Panc1 (cell line): ENCODE measurements around the gene ORMDL2.

Experiments used
- CTCF ChIP-seq: fragments of 450-650 bp; IDR thresholded peaks from 2 replicates; pipeline ENCODE4 v1.5.1; 2017; ENCODE audit warnings: mild to moderate bottlenecking
- POLR2AphosphoS5 ChIP-seq: IDR thresholded peaks from 2 replicates; pipeline ENCODE4 v1.6.1; 2012; ENCODE audit warnings: mild to moderate bottlenecking, low read depth, low read length, moderate library complexity
- REST ChIP-seq, 2 experiments: IDR thresholded peaks; 2 replicates each; pipeline ENCODE4 v1.6.1; 2011 to 2012; ENCODE audit warnings: low read depth in 2 of 2, control low read depth in 1 of 2, low read length in 1 of 2, mild to moderate bottlenecking in 1 of 2, moderate library complexity in 1 of 2; ENCODE audit not compliant: insufficient read depth in 1 of 2
- SIN3A ChIP-seq: IDR thresholded peaks from 2 replicates; pipeline ENCODE4 v1.6.1; 2012; ENCODE audit warnings: low read depth, mild to moderate bottlenecking, low read length, moderate library complexity, borderline replicate concordance; ENCODE audit not compliant: insufficient read depth
- TCF7L2 ChIP-seq: IDR thresholded peaks from 2 replicates; pipeline ENCODE4 v1.6.1; 2011; ENCODE audit warnings: mild to moderate bottlenecking, low read depth, low read length, inconsistent platforms

DNA sequence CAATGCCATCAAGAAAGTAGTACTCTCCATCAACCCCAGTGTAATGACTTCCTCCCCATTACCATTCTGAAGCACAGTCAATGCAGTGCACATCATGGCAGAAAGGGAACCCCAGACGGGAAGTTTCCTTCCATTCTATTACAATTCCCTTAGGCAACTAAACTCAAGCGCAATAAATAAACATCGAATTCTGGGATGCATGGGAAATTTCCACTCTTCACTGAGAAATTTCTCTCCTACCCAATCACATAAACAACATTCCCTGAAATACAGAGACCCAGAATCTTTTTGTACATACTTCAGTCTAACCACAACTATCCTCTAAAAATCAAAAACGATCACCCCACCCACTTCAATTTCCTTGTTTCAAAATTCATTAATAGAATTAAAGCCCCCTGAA lies 20.3 kb upstream of the ORMDL2 start:
- TF ChIP-seq CTCF: no peak
- TF ChIP-seq SIN3A: no peak
- TF ChIP-seq POLR2AphosphoS5: no peak
- TF ChIP-seq TCF7L2: no peak
- no peak for TF ChIP-seq REST (IDR thresholded peaks at IDR 0.05; ENCODE audit: insufficient read depth in 1 of 2, low read depth in 2 of 2, low read length in 1 of 2)
